H9 (cell line): Measurements from ENCODE around the gene CHCHD1. TPM values are rescaled to one million over a fixed set of nuclear protein-coding genes. Genes with fewer than 3 reads are reported as not detected.

Experiments used
- DNase-seq: peaks from one replicate; pipeline ENCODE4 v3.0.0-alpha.2; 2017
- H2AFZ ChIP-seq: one replicate; pipeline ENCODE4 v1.6.1; 2013; ENCODE audit warnings: mild to moderate bottlenecking, low read length, control low read depth, moderate library complexity
- H2AK5ac ChIP-seq: 2 replicates; pipeline ENCODE4 v1.6.1; 2013; ENCODE audit warnings: low read length, control low read depth, mixed read lengths; ENCODE audit not compliant: insufficient read length
- H2BK120ac ChIP-seq: one replicate; pipeline ENCODE4 v1.6.1; 2013; ENCODE audit warnings: low read depth, mild to moderate bottlenecking, low read length, control low read depth, inconsistent platforms; ENCODE audit not compliant: poor library complexity, severe bottlenecking
- H2BK12ac ChIP-seq: 2 replicates; pipeline ENCODE4 v1.6.1; 2013; ENCODE audit warnings: low read length, control low read depth, mixed read lengths, low read depth; ENCODE audit not compliant: insufficient read length
- H2BK15ac ChIP-seq: 2 replicates; pipeline ENCODE4 v1.6.1; 2013; ENCODE audit warnings: low read depth, low read length, control low read depth
- H2BK20ac ChIP-seq: one replicate; pipeline ENCODE4 v1.6.1; 2013; ENCODE audit warnings: low read depth, mild to moderate bottlenecking, low read length, control low read depth, inconsistent platforms; ENCODE audit not compliant: poor library complexity, severe bottlenecking
- H2BK5ac ChIP-seq: 2 replicates; pipeline ENCODE4 v1.6.1; 2013; ENCODE audit warnings: low read length, control low read depth, mixed read lengths; ENCODE audit not compliant: insufficient read length
- H3K14ac ChIP-seq: 2 replicates; pipeline ENCODE4 v1.6.1; 2013; ENCODE audit warnings: low read length, control low read depth; ENCODE audit not compliant: insufficient read depth
- H3K18ac ChIP-seq: 2 replicates; pipeline ENCODE4 v1.6.1; 2013; ENCODE audit warnings: low read depth, mild to moderate bottlenecking, mixed read lengths, low read length, control low read depth; ENCODE audit not compliant: insufficient read length
- H3K23ac ChIP-seq: 2 replicates; pipeline ENCODE4 v1.6.1; 2013; ENCODE audit warnings: low read length, control low read depth, mixed read lengths, low read depth; ENCODE audit not compliant: insufficient read length
- H3K23me2 ChIP-seq: 2 replicates; pipeline ENCODE4 v1.6.1; 2013; ENCODE audit warnings: low read depth, mild to moderate bottlenecking, mixed read lengths, low read length, control low read depth; ENCODE audit not compliant: insufficient read length, poor library complexity, severe bottlenecking
- H3K27ac ChIP-seq: 2 replicates; pipeline ENCODE4 v1.5.1; 2013; ENCODE audit warnings: low read length, control low read depth, mixed read lengths, low read depth; ENCODE audit not compliant: insufficient read length
- H3K27me3 ChIP-seq: 2 replicates; pipeline ENCODE4 v1.6.1; 2013; ENCODE audit warnings: low read length, control low read depth, inconsistent platforms; ENCODE audit not compliant: insufficient read depth
- H3K4ac ChIP-seq: 2 replicates; pipeline ENCODE4 v1.6.1; 2013; ENCODE audit warnings: low read depth, mild to moderate bottlenecking, control low read depth, inconsistent platforms, low read length, moderate library complexity
- H3K4me1 ChIP-seq: 2 replicates; pipeline ENCODE4 v1.6.1; 2013; ENCODE audit warnings: low read length, control low read depth, inconsistent platforms; ENCODE audit not compliant: insufficient read depth
- H3K4me2 ChIP-seq: 2 replicates; pipeline ENCODE4 v1.6.1; 2013; ENCODE audit warnings: low read length, control low read depth, mixed read lengths; ENCODE audit not compliant: insufficient read length, insufficient read depth
- H3K56ac ChIP-seq: 2 replicates; pipeline ENCODE4 v1.6.1; 2013; ENCODE audit warnings: low read depth, mild to moderate bottlenecking, mixed read lengths, low read length, control low read depth; ENCODE audit not compliant: insufficient read length
- H3K79me1 ChIP-seq: 2 replicates; pipeline ENCODE4 v1.6.1; 2013; ENCODE audit warnings: low read depth, mild to moderate bottlenecking, moderate library complexity, low read length, control low read depth, inconsistent platforms; ENCODE audit not compliant: insufficient read depth, poor library complexity, severe bottlenecking
- H3K79me2 ChIP-seq: 2 replicates; pipeline ENCODE4 v1.6.1; 2013; ENCODE audit warnings: low read length, control low read depth, inconsistent platforms; ENCODE audit not compliant: insufficient read depth
- H3K9ac ChIP-seq: 2 replicates; pipeline ENCODE4 v1.6.1; 2013; ENCODE audit warnings: low read length, control low read depth, mixed read lengths; ENCODE audit not compliant: insufficient read length; ENCODE audit errors: extremely low read depth
- H3K9me3 ChIP-seq: one replicate; pipeline ENCODE4 v1.6.1; 2013; ENCODE audit warnings: low read depth, low read length, inconsistent platforms; ENCODE audit not compliant: control insufficient read depth
- H3T11ph ChIP-seq: one replicate; pipeline ENCODE4 v1.6.1; 2013; ENCODE audit warnings: mild to moderate bottlenecking, low read length, control low read depth, inconsistent platforms
- H4K20me1 ChIP-seq: one replicate; pipeline ENCODE4 v1.6.1; 2013; ENCODE audit not compliant: control insufficient read depth, insufficient read length, insufficient read depth
- H4K5ac ChIP-seq: 2 replicates; pipeline ENCODE4 v1.6.1; 2013; ENCODE audit warnings: low read depth, mild to moderate bottlenecking, mixed read lengths, low read length, control low read depth; ENCODE audit not compliant: insufficient read length
- H4K8ac ChIP-seq: replicated peaks from 2 replicates; pipeline ENCODE4 v1.6.1; 2013; ENCODE audit warnings: low read length, control low read depth, mixed read lengths, low read depth; ENCODE audit not compliant: insufficient read length
- H4K91ac ChIP-seq: 2 replicates; pipeline ENCODE4 v1.6.1; 2013; ENCODE audit warnings: low read depth, mild to moderate bottlenecking, moderate library complexity, mixed read lengths, low read length, control low read depth; ENCODE audit not compliant: insufficient read length
- H3K27ac Mint-ChIP-seq, 3 experiments: 2 replicates in 2 of 3; 3 replicates in 1 of 3; pipeline ENCODE4 v1.8.0; 2020 to 2021; ENCODE audit warnings: mixed read lengths in 3 of 3, mild to moderate bottlenecking in 1 of 3, moderate library complexity in 1 of 3
- H3K27me3 Mint-ChIP-seq: 2 replicates; pipeline ENCODE4 v1.8.0; 2021; ENCODE audit warnings: low read depth, mild to moderate bottlenecking, moderate library complexity, mixed read lengths
- H3K36me3 Mint-ChIP-seq, 3 experiments: 2 replicates in 2 of 3; 3 replicates in 1 of 3; pipeline ENCODE4 v1.8.0; 2020 to 2021; ENCODE audit warnings: low read depth in 3 of 3, mixed read lengths in 3 of 3; ENCODE audit not compliant: insufficient read depth in 1 of 3
- H3K4me1 Mint-ChIP-seq, 2 experiments: 2 replicates each; pipeline ENCODE4 v1.8.0; 2020; ENCODE audit warnings: mixed read lengths in 2 of 2
- H3K4me3 Mint-ChIP-seq, 2 experiments: 2 replicates in 1 of 2; 3 replicates in 1 of 2; pipeline ENCODE4 v1.8.0; 2020 to 2021; ENCODE audit warnings: mild to moderate bottlenecking in 2 of 2, mixed read lengths in 2 of 2, moderate library complexity in 1 of 2
- H3K9me3 Mint-ChIP-seq, 2 experiments: 2 replicates in 1 of 2; 3 replicates in 1 of 2; pipeline ENCODE4 v1.8.0; 2020; ENCODE audit warnings: mild to moderate bottlenecking in 2 of 2, mixed read lengths in 2 of 2, moderate library complexity in 1 of 2
- CTCF ChIP-seq: fragments of 200-600 bp; sonication (generic); conservative IDR thresholded peaks from 3 replicates; pipeline ENCODE4 v1.8.0; 2021; ENCODE audit warnings: antibody characterized with exemption, mild to moderate bottlenecking
- WGBS: extraction: QIAGEN DNeasy Blood & Tissue Kit; methylation state at CpG from one replicate; pipeline ENCODE4 v1.1.7; 2013; ENCODE audit warnings: missing lambda C conversion rate, low lambda C conversion rate, mixed read lengths; ENCODE audit not compliant: insufficient read length; ENCODE audit errors: extremely low coverage; 5-methylcytosine and 5-hydroxymethylcytosine counted together
- total RNA-seq: library from RNA; stranded (reverse); gene quantifications from 2 replicates; pipeline ENCODE4 v1.2.1, GENCODE V29; 2021

The CHCHD1 gene
- total RNA-seq, 1 experiment from 2014 or later: 45.9 TPM

GRCh38 chr10:73819513-73820093, 37.8 kb downstream of the CHCHD1 start:
- Histone ChIP-seq H3K79me2 (no peaks in the 10 kb centered on the region), H3K4me1 (no peaks in the 10 kb centered on the region), H3K4ac (no peak overlapping the region), H3K79me1 (no peaks in the 10 kb centered on the region), H2BK15ac (no peak overlapping the region), H2BK120ac (no peak overlapping the region), H3K23me2 (no peaks in the 10 kb centered on the region), H3K56ac (no peak overlapping the region), H4K8ac (no peak overlapping the region), H2AK5ac (no peak overlapping the region), H2BK5ac (no peak overlapping the region), H2BK20ac (no peak overlapping the region), H2BK12ac (no peak overlapping the region), H3K27ac (no peak overlapping the region), H4K91ac (no peak overlapping the region), H3K27me3 (no peaks in the 10 kb centered on the region), H3K4me2 (no peak overlapping the region), H3K14ac (no peak overlapping the region; the same call in 1 of the 2 replicates), H4K20me1 (no peaks in the 10 kb centered on the region), H2AFZ (no peak overlapping the region), H3K9me3 (no peaks in the 10 kb centered on the region), H3K18ac (no peak overlapping the region), H3K23ac (no peak overlapping the region), H4K5ac (no peak overlapping the region), H3T11ph (no peak overlapping the region), H3K9ac (no peak overlapping the region)
- Mint-ChIP-seq H3K4me3 (peak overlapping the region in 1 of 2 experiments; percentile 59; a peak in 1 of 5 replicates), H3K36me3 (peaks cover 16 to 59% (median 30%) of the 10 kb centered on the region in 3 experiments; a peak in 6 of 7 replicates), H3K27ac (peak overlapping the region in 1 of 3 experiments; percentile 80; a peak in 2 of 7 replicates), H3K9me3 (no peaks in the 10 kb centered on the region; a peak in 1 of 5 replicates), H3K4me1 (0 out of 4 replicates have a peak, but pooled peaks cover 0 to 3% of the 10 kb centered on the region in 2 experiments), H3K27me3 (no peaks in the 10 kb centered on the region)
- peak; percentile 63 for DNase-seq
- no CpG with 5 or more reads among the region's 20 CpGs for WGBS
- TF ChIP-seq CTCF: peak; percentile 38; the same call in 2 of the 3 replicates
